Testis (tissue), 3 donors: ENCODE results near the gene DNTTIP2. TPM values are rescaled to one million over a fixed set of nuclear protein-coding genes. Genes with fewer than 3 reads are reported as not detected.
A peak's percentile ranks its signal among the peaks of the same experiment; 100 is the strongest.
"Not testable (repeated sequence)": the region's sequence is repeated elsewhere in the genome, so short reads cannot be mapped to it uniquely, and the experiment has no call there.

ENCODE experiments used
- DNase-seq: peaks from one replicate; pipeline ENCODE4 v3.0.0-alpha.2; 2019
- H3K27ac ChIP-seq, 2 donors: fragments of 200-600 bp; sonication (generic); one replicate each; pipeline ENCODE4 v1.5.1; 2019
- H3K27me3 ChIP-seq: fragments of 200-600 bp; sonication (generic); one replicate; pipeline ENCODE4 v1.5.1; 2019
- H3K36me3 ChIP-seq: fragments of 200-600 bp; sonication (generic); one replicate; pipeline ENCODE4 v1.5.1; 2017; ENCODE audit warnings: low read depth; ENCODE audit errors: missing control alignments
- H3K4me1 ChIP-seq: fragments of 200-600 bp; sonication (generic); one replicate; pipeline ENCODE4 v1.5.1; 2019
- H3K4me3 ChIP-seq, 2 donors: fragments of 200-600 bp; sonication (generic); one replicate each; pipeline ENCODE4 v1.5.1; 2017 to 2019
- H3K9me3 ChIP-seq: fragments of 200-600 bp; sonication (generic); one replicate; pipeline ENCODE4 v1.5.1; 2017
- CTCF ChIP-seq, 3 experiments: fragments of 450-650 bp in 2 of 3; fragments of 200-600 bp in 1 of 3; sonication (generic) in 1 of 3; IDR thresholded peaks; one replicate each; pipeline ENCODE4 v1.5.1; 2016 to 2019; ENCODE audit warnings: antibody characterized with exemption in 3 of 3, mild to moderate bottlenecking in 2 of 3, moderate library complexity in 1 of 3
- POLR2A ChIP-seq: fragments of 450-650 bp; IDR thresholded peaks from one replicate; pipeline ENCODE4 v1.6.1; 2017; ENCODE audit warnings: antibody characterized with exemption, mild to moderate bottlenecking, moderate library complexity
- WGBS, 2 donors: methylation state at CpG; one replicate each; pipeline ENCODE4 v1.1.5; 2018; 5-methylcytosine and 5-hydroxymethylcytosine counted together
- intact Hi-C: fragments of 100-400 bp; cut with DNase I; formaldehyde crosslinking; loops from one replicate; pipeline ENCODE4 v1.15.1; 2023; ENCODE audit warnings: low total_unique reads
- polyA plus RNA-seq: library from polyadenylated mRNA; stranded (reverse); fragments of 350-450 nt; fragmentation: Illumina TruSeq; extraction: RNeasy Lipid Tissue Mini Kit (QIAGEN cat#74804); gene quantifications from one replicate; pipeline ENCODE4 v1.2.3, GENCODE V29; 2014; ENCODE audit warnings: low read depth, low replicate concordance; ENCODE audit not compliant: insufficient read depth
- total RNA-seq, 2 donors: library from RNA; depleted of rRNA; stranded (reverse); fragments of >200 nt; gene quantifications; one replicate each; pipeline ENCODE4 v1.2.3, GENCODE V29; 2016

Gene DNTTIP2
- total and polyA plus RNA-seq, 3 donors from 2014 or later = 17.0 to 35.4 (median 30.8) TPM

- Histone ChIP-seq H3K4me3 (no peak overlapping the region), H3K9me3 (no peaks in the 10 kb centered on the region), H3K4me1 (peaks cover 11% of the 10 kb centered on the region), H3K27me3 (no peaks in the 10 kb centered on the region), H3K27ac (no peak overlapping the region), H3K36me3 (no peaks in the 10 kb centered on the region)
- no peak for TF ChIP-seq CTCF (IDR thresholded peaks at IDR 0.05)
- intact Hi-C loops = no loop called here
- 56 to 66% methylated on average over 4 of the region's 4 CpGs for WGBS, 2 donors
- no peak for DNase-seq
Measured at GRCh38 chr1:93877529-93877928, 1.5 kb downstream of the DNTTIP2 start.

DNA sequence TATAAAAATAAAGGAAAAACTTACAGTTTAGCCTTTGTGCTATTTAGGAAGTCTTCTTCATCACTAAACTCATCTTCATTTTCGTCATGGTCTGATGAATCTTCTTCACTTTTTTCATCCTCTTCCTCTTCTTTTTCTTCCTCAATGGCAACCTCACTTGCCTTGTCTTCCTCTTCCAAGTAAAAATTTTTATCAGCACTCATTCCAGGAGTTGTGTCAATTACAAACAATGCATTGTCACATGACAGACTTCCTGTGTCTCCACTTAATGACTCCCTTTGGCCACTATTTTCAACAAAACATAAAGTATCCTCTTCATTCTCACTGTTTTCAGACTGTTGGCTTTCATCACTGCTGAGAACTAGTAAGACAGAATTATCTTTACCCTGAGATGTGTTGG lies 2.8 kb downstream of the DNTTIP2 start:
- no peak for DNase-seq
- Histone ChIP-seq H3K4me3 (no peak overlapping the region), H3K27me3 (no peaks in the 10 kb centered on the region), H3K27ac (no peak overlapping the region), H3K36me3 (no peaks in the 10 kb centered on the region), H3K4me1 (peaks cover 11% of the 10 kb centered on the region), H3K9me3 (no peaks in the 10 kb centered on the region)
- intact Hi-C loops = no loop called here
- TF ChIP-seq POLR2A = no peak
- WGBS, 2 donors = 67 to 69% methylated on average over 1 of the region's 1 CpG

GRCh38 chr1:93874025-93874651 lies 4.9 kb downstream of the DNTTIP2 start:
- no peaks in the 10 kb centered on the region for H3K36me3 ChIP-seq
- intact Hi-C loops = no loop called here
- no peak for DNase-seq

DNA sequence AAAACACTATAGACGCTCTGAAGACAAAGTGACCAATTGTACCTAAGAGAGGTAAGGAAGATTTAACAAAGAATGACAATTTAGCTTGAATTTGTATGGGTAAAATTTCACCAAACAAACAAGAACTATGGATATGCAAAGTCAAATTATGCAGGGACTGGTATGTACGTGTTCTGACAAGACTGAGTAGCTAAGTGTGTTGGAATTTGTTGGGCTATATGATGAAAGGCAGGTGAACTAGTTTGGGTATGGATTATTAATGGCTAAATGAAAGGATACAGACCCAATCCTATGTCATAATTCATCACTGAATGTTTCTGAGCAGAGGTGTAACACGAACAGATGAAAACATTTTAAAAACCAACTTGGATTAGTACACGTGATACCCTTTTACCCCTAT lies 7.6 kb downstream of the DNTTIP2 start:
- H3K4me3 ChIP-seq = no peak overlapping the region
- no peaks in the 10 kb centered on the region for H3K9me3 ChIP-seq
- WGBS, 2 donors = 68% methylated on average over 4 of the region's 4 CpGs
- TF ChIP-seq POLR2A (no peak), CTCF (IDR thresholded peaks at IDR 0.05) (no peak)
- no peaks in the 10 kb centered on the region for H3K27me3 ChIP-seq
- H3K27ac ChIP-seq = no peak overlapping the region
- DNase-seq = no peak
- no peaks in the 10 kb centered on the region for H3K36me3 ChIP-seq
- intact Hi-C loops = no loop called here
- no peaks in the 10 kb centered on the region for H3K4me1 ChIP-seq

More at GRCh38 chr1:93874025-93874651, 4.9 kb downstream of the DNTTIP2 start:
- H3K27me3 ChIP-seq = no peaks in the 10 kb centered on the region
- H3K9me3 ChIP-seq = no peaks in the 10 kb centered on the region
- peaks cover 11% of the 10 kb centered on the region for H3K4me1 ChIP-seq
- WGBS, 2 donors = 50 to 70% methylated on average over 3 of the region's 3 CpGs
- TF ChIP-seq CTCF (IDR thresholded peaks at IDR 0.05) (peak in 2 of 3 experiments; percentile 23 to 49), POLR2A (no peak)
- no peak overlapping the region for H3K27ac ChIP-seq
- no peak overlapping the region for H3K4me3 ChIP-seq

GRCh38 chr1:93869653-93870052 lies 9.4 kb downstream of the DNTTIP2 start:
- H3K4me3 ChIP-seq = no peak overlapping the region

GRCh38 chr1:93868492-93868891 lies 10.5 kb downstream of the DNTTIP2 start:
- DNase-seq, H3K4me1 ChIP-seq, intact Hi-C loops, H3K4me3 ChIP-seq, H3K27me3 ChIP-seq, H3K27ac ChIP-seq, H3K9me3 ChIP-seq, H3K36me3 ChIP-seq: not testable (repeated sequence)
- WGBS, 2 donors = 66 to 86% methylated on average over 1 of the region's 1 CpG

More at GRCh38 chr1:93869653-93870052, 9.4 kb downstream of the DNTTIP2 start:
- DNase-seq = no peak
- Histone ChIP-seq H3K36me3 (no peaks in the 10 kb centered on the region), H3K27me3 (no peaks in the 10 kb centered on the region), H3K4me1 (no peaks in the 10 kb centered on the region), H3K27ac (no peak overlapping the region), H3K9me3 (no peaks in the 10 kb centered on the region)
- intact Hi-C loops = no loop called here
- TF ChIP-seq POLR2A = no peak
- TF ChIP-seq CTCF (IDR thresholded peaks at IDR 0.05) = no peak
- WGBS, 2 donors = 90 to 92% methylated on average over 5 of the region's 5 CpGs
